HEK293 (cell line): Measurements from ENCODE around the gene ATP2B3.

Experiments
- CTCF ChIA-PET: fragments of 350-600 bp; formaldehyde crosslinking; extraction: SDS; loops from one replicate; lab custom pipeline; 2021; ENCODE audit warnings: antibody characterized with exemption; lab: Yijun Ruan, JAX
- POLR2A ChIA-PET: fragments of 300-600 bp; formaldehyde crosslinking; extraction: SDS; loops from one replicate; lab custom pipeline; 2020; ENCODE audit warnings: antibody characterized with exemption, inconsistent platforms; lab: Yijun Ruan, JAX
- H3K27ac ChIP-seq: fragments of 200-500 bp; sonication (Bioruptor generic); 2 replicates; pipeline ENCODE4 v1.5.1; 2014; ENCODE audit warnings: low read depth, low read length, control low read depth, inconsistent platforms; ENCODE audit errors: extremely low read depth
- H3K36me3 ChIP-seq, 2 experiments: fragments of 200-500 bp in 1 of 2; sonication (Bioruptor generic) in 1 of 2; 1 replicate in 1 of 2; 2 replicates in 1 of 2; pipeline ENCODE4 v1.5.1; 2014 to 2017; ENCODE audit warnings: inconsistent platforms in 2 of 2, low read length in 2 of 2; ENCODE audit not compliant: control insufficient read depth in 2 of 2, insufficient read depth in 1 of 2
- H3K4me1 ChIP-seq: fragments of 200-500 bp; sonication (Bioruptor generic); 2 replicates; pipeline ENCODE4 v1.5.1; 2014; ENCODE audit warnings: mild to moderate bottlenecking, low read length, inconsistent platforms; ENCODE audit not compliant: control insufficient read depth, insufficient read depth
- H3K4me3 ChIP-seq: 2 replicates; pipeline ENCODE4 v1.5.1; 2011; ENCODE audit warnings: low read depth, mild to moderate bottlenecking, control low read depth, low read length, moderate library complexity
- H3K9me3 ChIP-seq: fragments of 200-500 bp; sonication (Bioruptor generic); 2 replicates; pipeline ENCODE4 v1.5.1; 2014; ENCODE audit warnings: low read depth, low read length, inconsistent platforms; ENCODE audit not compliant: control insufficient read depth, insufficient read depth
- PRDM10 ChIP-seq: fragments of 450-650 bp; formaldehyde crosslinking; IDR thresholded peaks from 2 replicates; pipeline ENCODE4 v1.5.1; 2016; ENCODE audit warnings: missing biosample characterization, missing genetic modification characterization
- PRDM4 ChIP-seq: fragments of 450-650 bp; formaldehyde crosslinking; IDR thresholded peaks from 2 replicates; pipeline ENCODE4 v1.5.1; 2017; ENCODE audit warnings: missing biosample characterization, missing genetic modification characterization
- ZBTB20 ChIP-seq: fragments of 450-650 bp; formaldehyde crosslinking; IDR thresholded peaks from 2 replicates; pipeline ENCODE4 v1.5.1; 2016; ENCODE audit warnings: missing biosample characterization, missing genetic modification characterization
- ZFP41 ChIP-seq: fragments of 450-650 bp; formaldehyde crosslinking; IDR thresholded peaks from 2 replicates; pipeline ENCODE4 v1.5.1; 2016; ENCODE audit warnings: missing biosample characterization, missing genetic modification characterization, borderline replicate concordance
- ZNF112 ChIP-seq: fragments of 450-650 bp; formaldehyde crosslinking; IDR thresholded peaks from 2 replicates; pipeline ENCODE4 v1.5.0; 2017; ENCODE audit warnings: missing biosample characterization, missing genetic modification characterization
- ZNF146 ChIP-seq: fragments of 450-650 bp; formaldehyde crosslinking; IDR thresholded peaks from 2 replicates; pipeline ENCODE4 v1.5.1; 2016; ENCODE audit warnings: missing biosample characterization, missing genetic modification characterization
- ZNF148 ChIP-seq: fragments of 450-650 bp; formaldehyde crosslinking; IDR thresholded peaks from 2 replicates; pipeline ENCODE4 v1.5.0; 2017; ENCODE audit warnings: missing biosample characterization, missing genetic modification characterization, borderline replicate concordance
- ZNF157 ChIP-seq: fragments of 450-650 bp; formaldehyde crosslinking; IDR thresholded peaks from 2 replicates; pipeline ENCODE4 v1.5.1; 2016; ENCODE audit warnings: missing biosample characterization, missing genetic modification characterization
- ZNF184 ChIP-seq: fragments of 450-650 bp; IDR thresholded peaks from 2 replicates; pipeline ENCODE4 v1.5.1; 2018; ENCODE audit warnings: missing biosample characterization, mild to moderate bottlenecking, missing genetic modification characterization
- ZNF354C ChIP-seq: fragments of 450-650 bp; formaldehyde crosslinking; IDR thresholded peaks from 2 replicates; pipeline ENCODE4 v1.5.1; 2016; ENCODE audit warnings: missing biosample characterization, missing genetic modification characterization, low read depth, borderline replicate concordance
- ZNF394 ChIP-seq: fragments of 450-650 bp; formaldehyde crosslinking; IDR thresholded peaks from 2 replicates; pipeline ENCODE4 v1.5.1; 2016; ENCODE audit warnings: missing biosample characterization, missing genetic modification characterization, mild to moderate bottlenecking, moderate library complexity, borderline replicate concordance
- ZNF585B ChIP-seq: fragments of 450-650 bp; formaldehyde crosslinking; IDR thresholded peaks from 2 replicates; pipeline ENCODE4 v1.5.1; 2016; ENCODE audit warnings: missing biosample characterization, missing genetic modification characterization
- ZNF621 ChIP-seq: fragments of 450-650 bp; formaldehyde crosslinking; IDR thresholded peaks from 2 replicates; pipeline ENCODE4 v1.5.1; 2017; ENCODE audit warnings: missing biosample characterization, missing genetic modification characterization
- ZNF660 ChIP-seq: fragments of 450-650 bp; IDR thresholded peaks from 2 replicates; pipeline ENCODE4 v1.5.1; 2018; ENCODE audit warnings: missing biosample characterization, mild to moderate bottlenecking, missing genetic modification characterization
- ZNF792 ChIP-seq: fragments of 450-650 bp; formaldehyde crosslinking; IDR thresholded peaks from 2 replicates; pipeline ENCODE4 v1.5.1; 2016; ENCODE audit warnings: missing biosample characterization, missing genetic modification characterization
- ZSCAN30 ChIP-seq: fragments of 450-650 bp; IDR thresholded peaks from 2 replicates; pipeline ENCODE4 v1.5.1; 2018; ENCODE audit warnings: missing biosample characterization, mild to moderate bottlenecking, missing genetic modification characterization, moderate library complexity

The ATP2B3 gene

GRCh38 chrX:153494061-153494460 lies 23.4 kb upstream of the ATP2B3 start:
- H3K9me3 ChIP-seq, result no peaks in the 10 kb centered on the region
- H3K4me3 ChIP-seq, result no peak overlapping the region
- POLR2A ChIA-PET, result no interaction called here
- TF ChIP-seq ZNF354C (no peak), ZNF157 (tag by site-specific recombination) (no peak), ZNF146 (no peak), PRDM10 (tag by site-specific recombination) (no peak), ZNF148 (tag by site-specific recombination) (no peak), ZNF792 (tag by site-specific recombination) (no peak), ZNF112 (tag by site-specific recombination) (no peak), ZNF585B (tag by site-specific recombination) (no peak), ZNF184 (tag by site-specific recombination) (no peak), ZSCAN30 (tag by site-specific recombination) (no peak), PRDM4 (tag by site-specific recombination) (no peak)
- H3K27ac ChIP-seq, result no peak overlapping the region
- H3K36me3 ChIP-seq, result no peaks in the 10 kb centered on the region
- no peaks in the 10 kb centered on the region for H3K4me1 ChIP-seq
- CTCF ChIA-PET, result no interaction called here

- H3K27ac ChIP-seq, result no peak within 1 kb of the TSS
- POLR2A ChIA-PET, result no interaction called here
- H3K4me1 ChIP-seq, result no peaks in the 10 kb centered on the region
- CTCF ChIA-PET, result interaction anchor here (0.6 to 2.3 kb wide), 2 partner anchors 22 to 96 kb away, joined by 3 to 7 read pairs; no protein-coding TSS in a partner anchor
- H3K9me3 ChIP-seq, result no peaks in the 10 kb centered on the region
- TF ChIP-seq ZFP41 (tag by site-specific recombination) (no peak), ZBTB20 (no peak), ZNF660 (tag by site-specific recombination) (no peak), ZNF394 (no peak), ZSCAN30 (tag by site-specific recombination) (no peak), ZNF621 (no peak)
- H3K36me3 ChIP-seq, result no peaks in the 10 kb centered on the region
- no peak within 1 kb of the TSS for H3K4me3 ChIP-seq
Measured at GRCh38 chrX:153494541-153495361, 22.7 kb upstream of the ATP2B3 start, which contains the start of gene BGN. TSS of gene BGN (plus strand) at chrX:153494980. CDS start at chrX:153504632, 9,652 bp downstream.
